NCI-H82 treated with DMSO at 0.1 percent for 48 hours (cell line): ENCODE results near the gene RABL2B.
A peak's percentile ranks its signal among the peaks of the same experiment; 100 is the strongest.
"Not testable (repeated sequence)": the region's sequence is repeated elsewhere in the genome, so short reads cannot be mapped to it uniquely, and the experiment has no call there.

Experiments used
- DNase-seq: peaks from one replicate; lab custom pipeline; 2025; ENCODE audit not compliant: unreplicated experiment; lab: John Stamatoyannopoulos, UW

The RABL2B gene

GRCh38 chr22:50783033-50783879 is at the start of gene RABL2B:
TSS of gene RABL2B (minus strand) at chr22:50783636. CDS start at chr22:50782294, 1,342 bp downstream.
- peak; percentile 45 for DNase-seq

GRCh38 chr22:50786936-50787335 is 3.5 kb upstream of the RABL2B start:
- DNase-seq = not testable (repeated sequence)

DNA sequence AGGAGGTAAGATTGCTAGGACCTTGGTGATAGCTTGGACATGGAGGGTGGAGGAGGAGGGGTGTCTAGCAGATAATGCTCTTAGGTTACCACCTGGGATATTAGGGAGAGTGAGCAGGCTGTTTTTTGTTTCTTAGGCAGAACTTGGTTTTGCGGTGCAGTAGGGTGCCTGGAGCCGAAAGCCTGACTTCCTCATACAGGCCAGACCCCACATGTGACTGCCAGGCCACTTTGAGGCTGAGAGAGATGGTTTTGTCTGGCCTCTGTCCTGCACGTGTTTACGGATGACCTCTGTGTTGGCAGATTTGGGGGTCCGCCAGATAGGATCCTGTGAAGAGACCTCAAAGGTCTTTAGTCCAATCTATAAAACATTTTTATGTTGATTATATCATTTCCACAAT is 1.9 kb upstream of the RABL2B start:
- DNase-seq = not testable (repeated sequence)

- DNase-seq = not testable (repeated sequence)
Measured at GRCh38 chr22:50783880-50784276, 442 bp upstream of the RABL2B start.

DNA sequence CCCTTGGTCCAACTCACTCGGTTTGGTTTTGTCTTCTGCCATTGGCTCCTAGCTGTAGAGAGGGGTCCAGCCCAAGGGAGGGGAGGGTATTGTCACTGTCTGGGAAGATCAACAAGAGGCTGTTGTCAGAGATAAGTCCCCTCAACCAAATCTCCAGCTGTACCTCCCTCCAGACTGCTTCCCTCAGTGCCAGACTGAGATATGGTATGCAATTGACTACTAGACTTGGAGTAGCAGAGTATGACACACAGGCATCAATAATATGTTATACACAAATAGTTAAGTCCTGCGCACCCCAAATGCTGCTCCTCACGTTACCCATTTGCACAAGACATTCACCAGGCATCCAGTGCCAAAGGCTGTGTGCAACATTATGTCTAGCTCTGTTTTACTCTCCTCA is 1.2 kb downstream of the RABL2B start:
- DNase-seq = not testable (repeated sequence)

GRCh38 chr22:50780244-50780643 is 3.2 kb downstream of the RABL2B start:
- not testable (repeated sequence) for DNase-seq

- DNase-seq = not testable (repeated sequence)
Measured at GRCh38 chr22:50777631-50778030, 5.8 kb downstream of the RABL2B start.

GRCh38 chr22:50775132-50775531 is 8.3 kb downstream of the RABL2B start:
- DNase-seq = peak; percentile 29

DNA sequence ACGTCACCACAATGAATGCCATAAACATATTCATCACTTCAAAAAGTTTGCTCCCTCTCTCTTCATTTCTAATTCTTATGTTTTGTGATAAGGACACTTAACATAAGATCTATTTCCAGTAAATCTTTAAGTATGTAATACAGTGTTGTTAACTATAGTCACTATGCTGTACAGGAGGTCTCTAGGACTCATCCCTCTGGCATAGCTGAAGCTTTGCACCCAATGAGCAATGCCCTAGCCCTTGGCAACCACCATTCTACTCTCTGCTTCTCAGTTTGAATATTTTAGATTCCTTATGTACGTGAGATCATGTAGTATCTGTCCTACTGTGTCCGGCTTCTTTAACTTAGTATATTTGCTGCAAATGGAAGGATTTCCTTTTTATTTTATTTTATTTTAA is 19.1 kb downstream of the RABL2B start:
- DNase-seq = not testable (repeated sequence)

DNA sequence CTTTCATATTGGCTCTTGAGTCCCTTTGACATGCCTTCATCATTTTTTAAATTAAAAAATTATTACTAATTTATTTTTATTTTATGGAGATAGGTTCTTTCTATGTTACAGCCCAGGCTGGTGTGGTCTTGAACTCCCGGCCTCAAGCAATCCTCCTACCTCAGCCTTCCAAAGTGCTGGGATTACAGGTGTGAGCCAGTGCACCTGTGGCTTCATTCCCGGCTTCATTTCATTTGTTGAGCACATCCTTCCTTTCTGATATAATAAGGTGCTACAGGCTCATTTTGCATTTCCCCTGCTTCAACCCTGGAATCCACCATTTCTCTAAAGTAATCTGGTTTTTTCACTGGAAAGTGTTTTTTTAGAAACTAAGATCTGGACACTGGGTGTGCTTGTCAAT is 21.6 kb downstream of the RABL2B start:
- DNase-seq = not testable (repeated sequence)

DNA sequence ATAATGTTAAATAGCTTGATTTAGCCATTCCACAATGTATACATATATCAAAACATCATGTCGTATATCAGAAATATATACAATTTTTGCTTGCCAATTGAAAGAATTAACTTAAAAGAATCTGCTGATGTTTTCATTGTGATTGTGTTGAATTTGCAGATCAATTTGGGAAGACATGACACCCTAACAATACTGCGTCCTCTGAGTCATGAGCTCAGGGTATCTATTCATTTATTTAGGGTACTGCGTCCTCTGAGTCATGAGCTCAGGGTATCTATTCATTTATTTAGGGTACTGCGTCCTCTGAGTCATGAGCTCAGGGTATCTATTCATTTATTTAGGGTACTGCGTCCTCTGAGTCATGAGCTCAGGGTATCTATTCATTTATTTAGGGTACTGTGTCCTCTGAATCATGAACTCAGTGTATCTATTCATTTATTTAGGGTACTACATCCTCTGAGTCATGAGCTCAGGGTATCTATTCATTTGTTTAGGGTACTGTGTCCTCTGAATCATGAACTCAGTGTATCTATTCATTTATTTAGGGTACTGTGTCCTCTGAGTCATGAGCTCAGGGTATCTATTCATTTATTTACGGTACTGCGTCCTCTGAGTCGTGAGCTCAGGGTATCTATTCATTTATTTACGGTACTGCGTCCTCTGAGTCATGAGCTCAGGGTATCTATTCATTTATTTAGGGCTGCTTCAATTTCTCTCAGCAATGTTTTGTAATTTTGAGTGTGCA is 23.7 kb downstream of the RABL2B start:
- DNase-seq = not testable (repeated sequence)

- peak; percentile 0 for DNase-seq
Measured at GRCh38 chr22:50756949-50757491, 26.4 kb downstream of the RABL2B start.

DNA sequence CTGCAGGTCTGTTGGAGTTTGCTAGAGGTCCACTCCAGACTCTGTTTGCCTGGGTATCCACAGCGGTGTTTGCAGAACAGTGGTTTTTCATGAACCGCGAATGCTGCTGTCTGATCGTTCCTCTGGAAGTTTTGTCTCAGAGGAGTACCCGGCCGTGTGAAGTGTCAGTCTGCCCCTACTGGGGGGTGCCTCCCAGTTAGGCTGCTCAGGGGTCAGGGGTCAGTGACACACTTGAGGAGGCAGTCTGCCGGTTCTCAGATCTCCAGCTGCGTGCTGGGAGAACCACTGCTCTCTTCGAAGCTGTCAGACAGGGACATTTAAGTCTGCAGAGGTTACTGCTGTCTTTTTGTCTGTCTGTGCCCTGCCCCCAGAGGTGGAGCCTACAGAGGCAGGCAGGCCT is 27.0 kb downstream of the RABL2B start:
- DNase-seq = not testable (repeated sequence)

DNA sequence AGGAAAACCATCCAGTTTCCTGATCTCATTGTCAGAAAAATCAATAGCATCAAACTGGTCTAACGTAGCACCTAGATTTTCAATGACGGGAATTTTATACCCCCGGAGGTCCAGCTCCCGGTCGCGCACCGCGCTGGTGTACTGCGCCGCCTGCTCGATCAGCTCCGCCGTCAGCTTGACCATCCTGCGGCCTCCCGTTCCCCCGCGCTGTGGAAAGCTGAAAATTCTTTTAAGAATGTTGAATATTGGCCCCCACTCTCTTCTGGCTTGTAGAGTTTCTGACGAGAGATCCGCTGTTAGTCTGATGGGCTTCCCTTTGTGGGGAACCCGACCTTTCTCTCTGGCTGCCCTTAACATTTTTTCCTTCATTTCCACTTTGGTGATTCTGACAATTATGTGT is 28.2 kb downstream of the RABL2B start:
- not testable (repeated sequence) for DNase-seq

- DNase-seq = not testable (repeated sequence)
Measured at GRCh38 chr22:50749302-50750074, 33.9 kb downstream of the RABL2B start.

DNA sequence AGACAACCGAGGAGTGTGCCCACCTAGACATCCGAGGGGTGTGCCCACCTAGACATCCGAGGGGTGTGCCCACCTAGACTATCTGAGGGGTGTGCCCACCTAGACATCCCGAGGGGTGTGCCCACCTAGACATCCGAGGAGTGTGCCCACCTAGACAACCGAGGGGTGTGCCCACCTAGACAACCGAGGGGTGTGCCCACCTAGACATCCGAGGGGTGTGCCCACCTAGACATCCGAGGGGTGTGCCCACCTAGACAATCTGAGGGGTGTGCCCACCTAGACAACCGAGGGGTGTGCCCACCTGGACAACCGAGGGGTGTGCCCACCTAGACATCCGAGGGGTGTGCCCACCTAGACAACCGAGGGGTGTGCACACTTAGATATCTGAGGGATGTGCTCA is 34.8 kb downstream of the RABL2B start:
- not testable (repeated sequence) for DNase-seq

GRCh38 chr22:50747521-50747920 is 35.9 kb downstream of the RABL2B start:
- DNase-seq = not testable (repeated sequence)

GRCh38 chr22:50744424-50744823 is 39.0 kb downstream of the RABL2B start:
- not testable (repeated sequence) for DNase-seq

GRCh38 chr22:50740714-50741113 is 42.7 kb downstream of the RABL2B start:
- not testable (repeated sequence) for DNase-seq

- no peak for DNase-seq
Measured at GRCh38 chr22:50739894-50740293, 43.5 kb downstream of the RABL2B start.

- DNase-seq = no peak
Measured at GRCh38 chr22:50739279-50739691, 44.2 kb downstream of the RABL2B start.
